NK-92 (cell line): Measurements from ENCODE around the gene KLHL33.

ENCODE experiments used
- DNase-seq: peaks from one replicate; lab custom pipeline; 2025; ENCODE audit not compliant: unreplicated experiment; lab: John Stamatoyannopoulos, UW

Gene KLHL33

GRCh38 chr14:20380681-20381080 lies 55.3 kb downstream of the KLHL33 start:
- no peak for DNase-seq

DNA sequence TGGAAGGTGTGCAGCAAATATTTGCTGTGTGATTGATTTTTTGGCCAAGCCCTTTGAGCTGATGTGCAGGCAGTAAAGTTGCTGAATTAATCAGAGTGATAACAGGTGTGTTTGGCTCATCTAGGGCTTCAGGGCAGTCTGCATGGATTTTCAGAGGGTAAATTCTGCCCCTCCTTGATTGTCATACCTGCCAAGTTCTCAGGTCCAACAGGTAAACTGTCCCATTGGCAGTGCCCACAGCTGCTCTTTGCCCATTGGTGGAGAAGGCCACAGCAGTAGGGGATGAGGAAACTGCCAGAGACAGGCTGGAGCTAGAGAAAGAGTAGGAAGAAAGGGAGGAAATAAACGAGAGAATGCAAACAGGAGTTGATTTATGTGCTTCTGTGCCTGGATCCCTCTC lies 56.2 kb downstream of the KLHL33 start:
- no peak for DNase-seq

GRCh38 chr14:20377171-20377570 lies 58.8 kb downstream of the KLHL33 start:
- DNase-seq, result no peak

DNA sequence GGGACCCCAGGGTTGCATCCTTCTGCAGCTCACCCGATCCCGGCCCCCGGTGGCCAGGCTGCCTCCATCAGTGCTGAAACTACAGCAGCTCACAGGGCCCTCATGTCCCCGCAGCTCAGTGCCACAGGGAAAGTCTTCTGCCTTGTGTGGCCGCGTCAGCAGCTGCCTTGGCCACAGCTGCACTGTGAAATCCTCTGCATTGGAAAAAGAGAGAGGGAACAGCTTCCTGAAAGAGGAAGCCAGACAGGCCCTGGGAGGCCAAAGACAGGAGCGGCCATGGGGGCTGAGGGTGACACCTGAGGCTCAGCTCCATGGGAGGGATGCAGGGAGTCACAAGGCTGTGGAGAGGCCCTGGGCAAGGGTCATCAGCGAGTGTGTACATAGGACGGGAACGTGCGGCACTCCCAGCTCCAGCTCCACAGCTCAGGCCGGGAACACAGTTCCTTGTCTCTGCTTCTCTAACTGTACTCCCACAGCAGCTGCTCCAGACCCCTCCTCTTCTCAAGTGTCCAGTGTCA lies 59.8 kb downstream of the KLHL33 start:
- no peak for DNase-seq
